GM21576 (cell line): ENCODE results near the gene OR1E1.
"Not testable (repeated sequence)": the region's sequence is repeated elsewhere in the genome, so short reads cannot be mapped to it uniquely, and the experiment has no call there.

Experiments used
- ATAC-seq: cut with Tn5 transposase; IDR thresholded peaks from one replicate; pipeline ENCODE4 v1.9.1; 2021; ENCODE audit warnings: mild to moderate bottlenecking, moderate library complexity; ENCODE audit not compliant: unreplicated experiment

The OR1E1 gene

GRCh38 chr17:3398310-3398709, at the start of gene OR1E1:
OR1E1 (minus strand) TSS chr17:3398410; CDS start chr17:3398410, 0 bp downstream.
- ATAC-seq = no peak

- no peak for ATAC-seq
These were observed 49.4 kb upstream of the OR1E1 start for GRCh38 chr17:3447625-3448024.

GRCh38 chr17:3440451-3440850, 42.2 kb upstream of the OR1E1 start:
- ATAC-seq = no peak

- no peak for ATAC-seq
These were observed 40.2 kb upstream of the OR1E1 start for GRCh38 chr17:3438368-3438767.

- no peak for ATAC-seq
These were observed 35.5 kb upstream of the OR1E1 start, which contains the start of gene OR1E2 for GRCh38 chr17:3433741-3434140. OR1E2 (minus strand) TSS chr17:3433841; CDS start chr17:3433841, 0 bp downstream.

GRCh38 chr17:3433215-3433614, 35.0 kb upstream of the OR1E1 start:
- not testable (repeated sequence) for ATAC-seq

GRCh38 chr17:3418222-3418621, 20.0 kb upstream of the OR1E1 start:
- no peak for ATAC-seq

GRCh38 chr17:3415610-3416009, 17.4 kb upstream of the OR1E1 start:
- no peak for ATAC-seq

GRCh38 chr17:3412216-3412615, 14.0 kb upstream of the OR1E1 start:
- not testable (repeated sequence) for ATAC-seq

GRCh38 chr17:3411070-3411469, 12.9 kb upstream of the OR1E1 start, which contains the start of gene OR3A3:
OR3A3 (plus strand) TSS chr17:3411370.
- ATAC-seq = no peak

GRCh38 chr17:3403856-3404255, 5.6 kb upstream of the OR1E1 start:
- not testable (repeated sequence) for ATAC-seq

- no peak for ATAC-seq
These were observed 3.6 kb upstream of the OR1E1 start for GRCh38 chr17:3401786-3402185.

- no peak for ATAC-seq
These were observed 1.8 kb upstream of the OR1E1 start for GRCh38 chr17:3400055-3400454.

- not testable (repeated sequence) for ATAC-seq
These were observed 409 bp downstream of the OR1E1 start for GRCh38 chr17:3397801-3398200.

GRCh38 chr17:3389791-3390190, 8.4 kb downstream of the OR1E1 start:
- no peak for ATAC-seq

GRCh38 chr17:3385869-3386816, 12.1 kb downstream of the OR1E1 start, which contains the start of gene OR3A2:
OR3A2 (minus strand) TSS chr17:3386308.
- ATAC-seq = no peak

GRCh38 chr17:3381957-3382356, 16.3 kb downstream of the OR1E1 start:
- ATAC-seq = no peak

GRCh38 chr17:3378321-3378720, 19.9 kb downstream of the OR1E1 start:
- ATAC-seq = no peak

- ATAC-seq = not testable (repeated sequence)
These were observed 27.0 kb downstream of the OR1E1 start for GRCh38 chr17:3371167-3371566.
